HCT116 (cell line): ENCODE data around the gene ZNF264. TPM values are rescaled to one million over a fixed set of nuclear protein-coding genes. Genes with fewer than 3 reads are reported as not detected.

Experiments
- ATAC-seq: fragments of 200-7000 bp; cut with Tn5 transposase; 2 replicates; pipeline ENCODE4 v1.9.1; 2020; ENCODE audit warnings: mild to moderate bottlenecking, moderate library complexity
- BruUV-seq: library from RNA; stranded (reverse); fragments of 400-500 nt; replicated peaks from 2 replicates; lab custom pipeline; 2021; lab: Mats Ljungman, UMichigan
- CTCF ChIA-PET: fragments of 300-600 bp; sonication (Branson Sonifier 250); formaldehyde crosslinking; loops from one replicate; lab custom pipeline; 2021; ENCODE audit warnings: antibody characterized with exemption; lab: Charles Lee
- POLR2A ChIA-PET: fragments of 300-600, 350-600 bp; sonication (Branson Sonifier 250); formaldehyde crosslinking; loops from one replicate; lab custom pipeline; 2021; ENCODE audit warnings: antibody characterized with exemption; lab: Charles Lee
- RAD21 ChIA-PET, 2 experiments: fragments of 300-600 bp; sonication (Branson Sonifier 250); formaldehyde crosslinking; loops; one replicate each; lab custom pipeline; 2023; ENCODE audit warnings: low total read pairs in 2 of 2; ENCODE audit not compliant: uncharacterized antibody in 2 of 2, unreplicated experiment in 2 of 2, low non-redundant PET in 1 of 2; lab: Charles Lee
- DNase-seq: peaks from one replicate; pipeline ENCODE4 v3.0.0-alpha.2; 2010; ENCODE audit warnings: low read depth, low spot score
- H2AFZ ChIP-seq: fragments of 200-600 bp; shearing (Covaris generic), sonication (generic); 2 replicates; pipeline ENCODE4 v1.6.1; 2017; ENCODE audit warnings: low read depth, mixed run types, mixed read lengths, antibody characterized with exemption, low read length; ENCODE audit not compliant: poor library complexity, severe bottlenecking
- H3K27ac ChIP-seq: 2 replicates; pipeline ENCODE4 v1.5.1; 2012; ENCODE audit warnings: low read depth, low read length
- H3K27me3 ChIP-seq: fragments of 200-600 bp; sonication (generic); 2 replicates; pipeline ENCODE4 v1.6.1; 2016; ENCODE audit warnings: mixed run types, low read length, mixed read lengths; ENCODE audit not compliant: insufficient read depth
- H3K36me3 ChIP-seq, 2 experiments: fragments of 200-500 bp in 1 of 2; fragments of 200-600 bp in 1 of 2; sonication (Bioruptor generic) in 1 of 2; sonication (generic) in 1 of 2; 2 replicates each; pipeline versions ENCODE4 v1.5.1 to v1.6.1; 2014 to 2016; ENCODE audit warnings: low read length in 2 of 2, inconsistent platforms in 1 of 2, mixed read lengths in 1 of 2, mixed run types in 1 of 2; ENCODE audit not compliant: insufficient read depth in 2 of 2, control insufficient read depth in 1 of 2
- H3K4me1 ChIP-seq, 2 experiments: fragments of 200-600 bp in 1 of 2; sonication (generic) in 1 of 2; 2 replicates each; pipeline versions ENCODE4 v1.5.1 to v1.6.1; 2012 to 2017; ENCODE audit warnings: low read length in 2 of 2, inconsistent platforms in 1 of 2, mild to moderate bottlenecking in 1 of 2, mixed read lengths in 1 of 2, mixed run types in 1 of 2, moderate library complexity in 1 of 2; ENCODE audit not compliant: insufficient read depth in 2 of 2, control insufficient read depth in 1 of 2
- H3K4me2 ChIP-seq: fragments of 200-600 bp; sonication (generic); 2 replicates; pipeline ENCODE4 v1.6.1; 2017; ENCODE audit warnings: mixed run types, low read length, mixed read lengths
- H3K4me3 ChIP-seq, 2 experiments: fragments of 200-600 bp in 1 of 2; sonication (generic) in 1 of 2; replicated peaks in 1 of 2; 2 replicates each; pipeline ENCODE4 v1.5.1; 2011 to 2016; ENCODE audit warnings: low read length in 2 of 2, control low read depth in 1 of 2, low read depth in 1 of 2, mild to moderate bottlenecking in 1 of 2, mixed read lengths in 1 of 2, mixed run types in 1 of 2
- H3K79me2 ChIP-seq: fragments of 200-600 bp; sonication (generic); 2 replicates; pipeline ENCODE4 v1.6.1; 2017; ENCODE audit warnings: mild to moderate bottlenecking, mixed run types, low read length, moderate library complexity, mixed read lengths; ENCODE audit not compliant: insufficient read depth
- H3K9ac ChIP-seq: fragments of 200-600 bp; sonication (generic); 2 replicates; pipeline ENCODE4 v1.6.1; 2016; ENCODE audit warnings: low read length, mixed read lengths
- H3K9me2 ChIP-seq: fragments of 200-600 bp; sonication (generic), shearing (Covaris generic); 2 replicates; pipeline ENCODE4 v1.6.1; 2017; ENCODE audit warnings: mixed run types, mild to moderate bottlenecking, moderate library complexity; ENCODE audit not compliant: insufficient read depth
- H3K9me3 ChIP-seq, 2 experiments: fragments of 200-500 bp in 1 of 2; fragments of 200-600 bp in 1 of 2; sonication (Bioruptor generic) in 1 of 2; sonication (generic) in 1 of 2; 2 replicates each; pipeline ENCODE4 v1.6.1; 2014 to 2017; ENCODE audit warnings: low read length in 2 of 2, mixed read lengths in 2 of 2, inconsistent platforms in 1 of 2, low read depth in 1 of 2, mild to moderate bottlenecking in 1 of 2, mixed run types in 1 of 2, moderate library complexity in 1 of 2; ENCODE audit not compliant: control insufficient read depth in 1 of 2, insufficient read depth in 1 of 2
- H4K20me1 ChIP-seq: fragments of 200-600 bp; sonication (generic), shearing (Covaris generic); 2 replicates; pipeline ENCODE4 v1.6.1; 2017; ENCODE audit warnings: mixed run types, mild to moderate bottlenecking, moderate library complexity; ENCODE audit not compliant: insufficient read depth
- ATF3 ChIP-seq: IDR thresholded peaks from 2 replicates; pipeline ENCODE4 v1.6.1; 2012
- CBX3 ChIP-seq: IDR thresholded peaks from 2 replicates; pipeline ENCODE4 v1.6.1; 2012; ENCODE audit warnings: low read depth
- CEBPB ChIP-seq: IDR thresholded peaks from 2 replicates; pipeline ENCODE4 v1.6.1; 2012; ENCODE audit warnings: low read depth
- CTCF ChIP-seq, 3 experiments: fragments of 200-600 bp in 1 of 3; sonication (generic) in 1 of 3; IDR thresholded peaks in 2 of 3; conservative IDR thresholded peaks in 1 of 3; 2 replicates each; pipeline ENCODE4 v1.5.1; 2012 to 2017; ENCODE audit warnings: low read depth in 2 of 3, low read length in 2 of 3, antibody characterized with exemption in 1 of 3, borderline replicate concordance in 1 of 3, control low read depth in 1 of 3, mild to moderate bottlenecking in 1 of 3, mixed read lengths in 1 of 3, mixed run types in 1 of 3, moderate library complexity in 1 of 3; ENCODE audit not compliant: insufficient read depth in 1 of 3
- EGR1 ChIP-seq: IDR thresholded peaks from 2 replicates; pipeline ENCODE4 v1.6.1; 2012; ENCODE audit warnings: low read depth
- ELF1 ChIP-seq: IDR thresholded peaks from 2 replicates; pipeline ENCODE4 v1.6.1; 2012; ENCODE audit warnings: low read depth, borderline replicate concordance
- EZH2 ChIP-seq: fragments of 200-600 bp; sonication (generic); IDR thresholded peaks from 2 replicates; pipeline ENCODE4 v1.6.1; 2017; ENCODE audit warnings: antibody characterized with exemption, mixed run types
- EZH2phosphoT487 ChIP-seq: fragments of 200-600 bp; IDR thresholded peaks from 2 replicates; pipeline ENCODE4 v1.6.1; 2018; ENCODE audit warnings: antibody characterized with exemption, borderline replicate concordance
- FOSL1 ChIP-seq: IDR thresholded peaks from 2 replicates; pipeline ENCODE4 v1.6.1; 2012; ENCODE audit warnings: low read depth
- JUND ChIP-seq: IDR thresholded peaks from 2 replicates; pipeline ENCODE4 v1.6.1; 2012
- MAX ChIP-seq: IDR thresholded peaks from 2 replicates; pipeline ENCODE4 v1.6.1; 2012
- POLR2AphosphoS5 ChIP-seq: IDR thresholded peaks from 2 replicates; pipeline ENCODE4 v1.6.1; 2011; ENCODE audit warnings: mild to moderate bottlenecking, low read depth, low read length, moderate library complexity
- RAD21 ChIP-seq: IDR thresholded peaks from 2 replicates; pipeline ENCODE4 v1.6.1; 2012; ENCODE audit warnings: low read depth, mild to moderate bottlenecking
- REST ChIP-seq: IDR thresholded peaks from 2 replicates; pipeline ENCODE4 v1.6.1; 2012; ENCODE audit warnings: low read depth
- SIN3A ChIP-seq: IDR thresholded peaks from 2 replicates; pipeline ENCODE4 v1.6.1; 2012; ENCODE audit warnings: low read depth
- SRF ChIP-seq: IDR thresholded peaks from 2 replicates; pipeline ENCODE4 v1.6.1; 2012; ENCODE audit warnings: low read depth
- TCF7L2 ChIP-seq: IDR thresholded peaks from 2 replicates; pipeline ENCODE4 v1.7.0; 2011; ENCODE audit warnings: borderline replicate concordance, inconsistent platforms; ENCODE audit not compliant: insufficient read depth, insufficient read length; ENCODE audit errors: extremely low read depth
- YY1 ChIP-seq: IDR thresholded peaks from 2 replicates; pipeline ENCODE4 v1.6.1; 2011; ENCODE audit warnings: low read length, low read depth, moderate library complexity, mild to moderate bottlenecking; ENCODE audit not compliant: insufficient replicate concordance; ENCODE audit errors: extremely low read depth
- ZFX ChIP-seq: fragments of 450-650 bp; IDR thresholded peaks from 2 replicates; pipeline ENCODE4 v1.6.1; 2017
- ZNF274 ChIP-seq: fragments of 200-500 bp; sonication (Bioruptor generic); IDR thresholded peaks from 2 replicates; pipeline ENCODE4 v1.6.1; 2014; ENCODE audit warnings: mild to moderate bottlenecking, low read depth, low read length, inconsistent platforms
- intact Hi-C: fragments of 100-400 bp; cut with micrococcal nuclease; formaldehyde crosslinking; loops from 2 replicates; pipeline ENCODE4 v1.10.0; 2022
- total RNA-seq: library from RNA; stranded (reverse); gene quantifications from one replicate; pipeline ENCODE4 v1.2.1, GENCODE V29; 2021; ENCODE audit not compliant: unreplicated experiment

ZNF264 gene
- total RNA-seq, 1 experiment from 2014 or later = 30.3 TPM

GRCh38 chr19:57245959-57246358 lies 54.7 kb downstream of the ZNF264 start:
- ChIA-PET POLR2A (no interaction called here), CTCF (no interaction called here), RAD21 (no interaction called here)
- no peak for DNase-seq
- no peak overlapping the region for H3K27ac ChIP-seq
- no peaks in the 10 kb centered on the region for H3K27me3 ChIP-seq
- no peak overlapping the region for H3K9ac ChIP-seq
- H3K4me1 ChIP-seq = peaks cover 0 to 11% of the 10 kb centered on the region in 2 experiments; a peak in 3 of 4 replicates
- BruUV-seq = no TSS peak
- H3K36me3 ChIP-seq = peaks cover 4 to 17% of the 10 kb centered on the region in 2 experiments; a peak in 3 of 4 replicates
- intact Hi-C loops = no loop called here
- H3K9me2 ChIP-seq = no peaks in the 10 kb centered on the region
- H3K4me3 ChIP-seq = no peak overlapping the region
- no peak overlapping the region for H3K4me2 ChIP-seq
- H2AFZ ChIP-seq = no peak overlapping the region
- peaks cover 35% of the 10 kb centered on the region for H3K79me2 ChIP-seq
- H4K20me1 ChIP-seq = no peaks in the 10 kb centered on the region
- TF ChIP-seq JUND (no peak), ZNF274 (no peak), YY1 (no peak), SIN3A (no peak), ELF1 (no peak), RAD21 (no peak), EZH2 (no peak), CBX3 (no peak), CTCF (IDR thresholded peaks at IDR 0.05 in 2 of 3, conservative IDR thresholded peaks at IDR 0.05 in 1 of 3; ENCODE audit: borderline replicate concordance in 1 of 3, insufficient read depth in 1 of 3, low read depth in 2 of 3, low read length in 2 of 3) (no peak), POLR2AphosphoS5 (no peak), REST (no peak), EZH2phosphoT487 (no peak), FOSL1 (no peak), MAX (no peak), SRF (no peak), TCF7L2 (no peak), ATF3 (no peak), CEBPB (no peak), EGR1 (no peak), ZFX (no peak)
- ATAC-seq = no peak
- H3K9me3 ChIP-seq = no peaks in the 10 kb centered on the region
